Measurements from ENCODE around the gene LRRC8D.
"Not testable (repeated sequence)": the region's sequence is repeated elsewhere in the genome, so short reads cannot be mapped to it uniquely, and the experiment has no call there.

LRRC8D gene

GRCh38 chr1:89955311-89956205, 134.7 kb downstream of the LRRC8D start:
- no peak for DNase-seq

- peak in 2 of 56 donors; percentile 5 to 6 for DNase-seq
Observed at GRCh38 chr1:89957107-89957506, 136.3 kb downstream of the LRRC8D start.

DNA sequence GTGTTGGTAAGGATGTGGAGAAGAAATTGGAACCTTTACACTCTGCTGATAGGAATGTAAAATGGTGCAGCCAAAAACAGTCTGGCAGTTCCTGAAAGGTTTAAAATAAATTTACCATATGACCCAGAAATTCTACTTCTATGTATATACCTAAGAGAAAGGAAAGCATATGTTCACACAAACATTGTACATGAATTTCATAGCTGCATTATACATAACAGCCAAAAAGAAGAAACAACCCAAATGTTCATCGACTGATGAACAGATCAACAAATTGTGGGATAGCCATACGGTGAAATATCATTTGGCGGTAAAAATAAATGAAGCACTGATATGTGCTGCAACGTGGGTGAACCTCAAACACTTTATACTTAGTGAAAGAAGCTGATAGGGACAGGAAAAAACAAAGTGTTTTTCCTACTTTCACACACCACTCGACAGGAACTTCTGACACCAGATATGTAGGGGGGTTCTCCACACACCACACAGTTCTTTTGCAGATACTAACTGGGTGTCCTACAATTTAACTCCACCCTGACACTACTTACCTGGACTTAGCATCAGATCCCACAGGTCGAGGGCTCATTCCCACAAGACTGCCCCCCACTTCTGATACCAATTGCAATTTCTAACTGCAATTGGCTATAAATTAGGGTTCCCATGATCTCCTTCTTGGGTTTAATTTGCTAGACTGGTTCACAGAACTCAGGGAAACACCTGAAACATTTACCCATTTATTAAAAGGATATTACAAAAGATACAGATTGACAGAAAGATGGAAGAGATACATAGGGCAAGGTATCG, 138.2 kb downstream of the LRRC8D start:
- no peak for DNase-seq

- DNase-seq: no peak
Observed at GRCh38 chr1:89959719-89960118, 138.9 kb downstream of the LRRC8D start.

DNA sequence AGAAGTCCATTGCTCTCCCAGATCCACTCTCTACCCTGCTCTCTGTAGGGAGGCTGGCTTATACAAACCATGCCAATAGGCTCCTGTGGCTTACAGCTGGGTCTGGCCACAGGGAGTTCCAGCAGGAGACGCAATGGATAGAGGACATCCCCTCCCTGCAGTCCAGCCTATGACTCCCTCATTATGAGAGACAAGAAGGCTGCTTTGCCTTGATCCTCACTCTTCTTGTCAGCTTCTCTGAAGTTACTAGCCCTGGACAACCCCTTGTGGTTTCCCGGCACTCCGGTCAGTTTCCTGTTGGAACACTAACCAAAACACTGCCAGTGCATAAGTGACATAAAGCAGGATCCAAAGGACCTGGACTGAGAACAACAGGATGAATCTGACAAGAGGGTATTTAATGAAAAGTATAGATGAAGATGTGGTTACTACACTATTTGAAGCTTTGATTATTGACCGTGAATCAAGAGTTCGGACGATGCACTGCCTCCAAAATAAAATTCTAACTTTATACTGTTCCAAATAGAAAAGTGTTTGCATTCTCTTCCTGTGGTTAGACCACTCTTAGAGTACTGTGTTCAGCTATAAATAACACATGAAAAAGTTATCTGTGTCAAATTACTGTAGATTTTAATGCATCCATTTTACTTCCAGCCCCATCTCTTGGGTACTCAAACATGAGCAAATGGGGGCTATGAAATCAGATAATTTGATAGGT, 141.4 kb downstream of the LRRC8D start:
- DNase-seq: no peak

GRCh38 chr1:89962742-89963075, 141.9 kb downstream of the LRRC8D start:
- DNase-seq: no peak

- no peak for DNase-seq
Observed at GRCh38 chr1:89965193-89965768, 144.4 kb downstream of the LRRC8D start.

GRCh38 chr1:89966656-89967055, 145.8 kb downstream of the LRRC8D start:
- DNase-seq: no peak

- no peak for DNase-seq
Observed at GRCh38 chr1:89971600-89971999, 150.8 kb downstream of the LRRC8D start.

DNA sequence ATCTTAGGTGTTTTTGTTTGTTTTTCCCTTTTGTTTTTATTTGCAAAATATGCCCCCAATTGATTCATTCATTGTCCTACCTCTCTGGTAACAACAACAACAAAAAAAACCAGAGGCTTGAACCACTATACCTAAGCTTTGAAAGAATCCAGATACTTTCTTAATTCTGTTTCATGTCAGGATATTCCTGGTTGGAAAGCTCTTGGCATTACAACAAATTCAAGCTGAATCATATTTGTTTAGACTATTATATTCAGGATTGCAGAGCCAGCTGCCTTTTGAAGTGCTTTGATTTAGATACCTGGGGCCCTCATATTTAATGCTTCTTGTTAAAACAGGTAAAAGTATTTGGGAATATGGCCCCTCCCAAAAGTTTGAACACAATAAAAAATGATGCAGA, 151.2 kb downstream of the LRRC8D start:
- DNase-seq: no peak

DNA sequence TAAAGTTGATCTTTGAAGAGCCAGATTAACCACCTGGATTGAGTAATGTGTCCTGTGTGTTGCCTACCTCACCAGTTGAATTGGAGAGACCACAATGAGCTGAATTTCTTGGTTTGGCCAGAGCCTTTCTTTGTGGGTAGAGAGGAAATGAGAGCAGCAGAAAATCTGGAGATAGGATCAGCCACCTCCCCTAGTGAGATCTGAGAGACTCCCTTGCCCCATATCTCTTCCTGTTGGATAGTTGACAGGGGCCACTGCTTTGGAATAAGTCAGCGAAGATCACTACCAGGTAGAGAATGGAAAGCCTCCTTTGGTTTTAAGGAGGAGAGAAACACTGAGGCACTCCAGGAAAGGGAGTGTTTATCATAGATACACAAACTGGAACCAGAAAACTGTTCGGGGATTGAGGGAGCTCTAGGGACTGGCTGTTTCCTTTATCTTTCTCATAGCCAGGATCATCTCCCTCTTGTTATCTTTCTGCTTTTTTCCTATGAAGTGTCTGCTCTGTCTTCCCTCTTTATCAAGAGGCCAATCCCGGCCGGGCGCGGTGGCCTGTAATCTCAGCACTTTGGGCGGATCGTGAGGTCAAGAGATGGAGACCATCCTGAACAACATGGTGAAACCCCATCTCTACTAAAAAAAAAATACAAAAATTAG, 152.8 kb downstream of the LRRC8D start:
- no peak for DNase-seq

- DNase-seq: no peak
Observed at GRCh38 chr1:89974256-89974655, 153.4 kb downstream of the LRRC8D start.

DNA sequence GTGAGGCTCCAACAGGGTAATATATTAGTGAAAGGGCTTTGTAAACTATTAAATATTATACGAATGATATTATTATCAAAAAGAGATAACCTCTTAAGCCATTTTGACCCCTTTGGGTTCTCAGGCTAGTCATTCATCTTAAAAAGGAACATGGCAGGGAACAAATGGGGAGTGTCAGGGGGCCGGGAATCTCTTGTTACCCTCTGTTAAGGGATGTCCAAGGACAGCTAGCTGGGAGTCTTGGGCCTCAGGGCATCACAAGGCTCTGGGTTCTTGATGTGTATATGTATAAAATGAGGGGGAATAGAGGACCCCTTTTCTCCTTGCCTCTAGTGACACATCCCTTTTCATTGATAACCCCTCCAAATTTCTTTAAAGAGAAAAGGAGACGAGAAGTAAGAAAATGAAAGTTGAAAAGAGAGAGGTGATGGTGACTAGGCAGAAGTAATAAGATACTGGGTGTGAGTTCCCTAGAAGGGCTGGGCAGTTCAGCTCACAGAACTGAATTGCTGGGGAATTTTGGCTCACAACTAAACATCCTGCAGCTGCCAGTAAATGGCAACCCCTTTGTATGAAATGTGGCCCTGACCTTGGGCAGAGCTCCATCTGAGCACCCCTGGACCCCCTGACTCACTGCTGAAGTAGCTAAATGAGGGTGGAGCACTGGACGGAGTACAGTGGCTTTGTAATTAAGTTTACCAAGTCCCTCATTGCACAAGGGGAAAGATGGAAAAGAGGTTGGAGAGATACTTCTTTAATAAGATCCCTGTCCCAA, 154.1 kb downstream of the LRRC8D start:
- DNase-seq: no peak

- no peak for DNase-seq
Observed at GRCh38 chr1:89975540-89976125, 154.8 kb downstream of the LRRC8D start.

- no peak for DNase-seq
Observed at GRCh38 chr1:89978755-89979154, 157.9 kb downstream of the LRRC8D start.

- no peak for DNase-seq
Observed at GRCh38 chr1:89980605-89981004, 159.8 kb downstream of the LRRC8D start.

- not testable (repeated sequence) for DNase-seq
Observed at GRCh38 chr1:89982846-89983245, 162.0 kb downstream of the LRRC8D start.

DNA sequence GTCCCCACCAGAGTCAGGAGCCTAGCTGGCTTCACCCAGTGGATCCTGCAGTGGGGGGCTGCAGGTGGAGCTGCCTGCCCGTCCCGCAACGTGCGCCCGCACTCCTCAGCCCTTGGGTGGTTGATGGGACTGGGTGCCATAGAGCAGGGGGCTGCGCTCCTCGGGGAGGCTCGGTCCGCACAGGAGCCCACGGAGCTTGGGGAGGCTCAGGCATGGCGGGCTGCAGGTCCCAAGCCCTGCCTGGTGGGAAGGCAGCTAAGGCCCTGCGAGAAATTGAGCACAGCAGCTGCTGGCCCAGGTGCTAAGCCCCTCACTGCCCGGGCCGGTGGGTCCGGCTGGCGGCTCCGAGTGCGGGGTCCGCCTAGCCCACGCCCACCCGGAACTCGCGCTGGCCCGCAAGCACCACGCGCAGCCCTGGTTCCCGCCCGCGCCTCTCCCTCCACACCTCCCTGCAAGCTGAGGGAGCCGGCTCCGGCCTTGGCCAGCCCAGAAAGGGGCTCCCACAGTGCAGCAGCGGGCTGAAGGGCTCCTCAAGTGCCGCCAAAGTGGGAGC, 163.8 kb downstream of the LRRC8D start:
- not testable (repeated sequence) for DNase-seq

- DNase-seq: no peak
Observed at GRCh38 chr1:89986020-89986419, 165.2 kb downstream of the LRRC8D start.
